GM18526 (cell line): ENCODE results near the gene GHRH.

Experiments used
- POLR2A ChIP-seq: IDR thresholded peaks from 3 replicates; pipeline ENCODE4 v1.6.1; 2011; ENCODE audit not compliant: insufficient read length; ENCODE audit errors: extremely low read depth

Gene GHRH

GRCh38 chr20:37238935-37239451 is 22.6 kb downstream of the GHRH start:
- no peak for TF ChIP-seq POLR2A

GRCh38 chr20:37238426-37238825 is 23.2 kb downstream of the GHRH start:
- no peak for TF ChIP-seq POLR2A

DNA sequence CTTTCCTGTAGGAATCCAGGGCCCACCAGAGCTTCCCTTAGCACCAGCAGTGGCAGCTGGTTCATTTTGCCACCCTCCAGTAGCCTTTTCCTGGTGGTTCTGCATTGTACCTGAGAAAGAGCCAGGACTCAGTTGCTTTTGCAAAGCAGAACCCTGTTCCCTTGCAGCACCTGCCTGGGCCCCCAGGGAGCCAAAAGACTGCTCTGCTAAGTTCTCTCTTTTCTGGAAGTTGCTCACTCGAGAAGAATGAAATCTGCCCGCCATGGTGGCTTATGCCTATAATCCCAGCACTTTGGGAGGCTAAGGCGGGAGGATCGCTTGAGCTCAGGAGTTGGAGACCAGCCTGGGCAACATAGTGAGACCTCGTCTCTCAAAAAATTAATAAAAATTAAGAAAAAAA is 24.0 kb downstream of the GHRH start:
- TF ChIP-seq POLR2A: no peak

DNA sequence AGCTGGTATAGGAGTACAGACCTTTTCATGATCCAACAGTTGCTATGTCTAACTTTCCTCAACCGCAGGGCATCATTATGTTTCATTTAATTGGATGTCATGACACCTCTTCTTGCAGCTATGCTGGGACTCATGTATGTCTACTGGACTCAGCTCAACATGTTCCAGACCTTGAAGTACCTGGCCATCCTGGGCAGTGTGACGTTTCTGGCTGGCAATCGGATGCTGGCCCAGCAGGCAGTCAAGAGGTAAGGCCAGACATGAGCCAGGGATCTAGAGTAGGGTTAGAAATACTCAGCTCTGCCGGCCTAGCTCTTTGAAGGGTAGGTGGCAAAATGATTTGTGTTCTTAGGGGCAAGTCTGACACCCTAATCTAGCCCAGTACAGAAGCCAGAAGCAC is 25.2 kb downstream of the GHRH start:
- no peak for TF ChIP-seq POLR2A

DNA sequence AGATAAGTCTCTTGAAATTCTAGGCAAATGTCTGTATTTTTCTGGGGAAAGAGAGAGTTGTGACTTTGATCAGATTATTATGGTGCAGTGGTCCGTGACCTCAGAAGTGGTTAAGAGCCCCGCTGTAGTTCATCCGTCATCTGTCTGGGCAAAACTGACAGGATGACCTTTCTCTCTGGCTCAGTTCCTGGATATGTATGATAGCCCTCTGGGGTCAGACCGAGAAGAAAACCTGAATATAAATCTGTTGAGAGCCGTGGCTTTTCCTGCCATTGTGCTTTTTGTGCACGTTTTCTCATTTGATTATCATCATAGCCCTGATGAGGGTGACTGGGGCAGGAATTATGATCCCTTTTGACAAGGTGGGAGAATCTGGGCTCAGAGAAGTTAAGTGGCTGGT is 26.5 kb downstream of the GHRH start:
- TF ChIP-seq POLR2A: no peak

- no peak for TF ChIP-seq POLR2A
These were observed 27.4 kb downstream of the GHRH start for GRCh38 chr20:37234254-37234581.

- TF ChIP-seq POLR2A: no peak
These were observed 27.9 kb downstream of the GHRH start for GRCh38 chr20:37233548-37234253.

DNA sequence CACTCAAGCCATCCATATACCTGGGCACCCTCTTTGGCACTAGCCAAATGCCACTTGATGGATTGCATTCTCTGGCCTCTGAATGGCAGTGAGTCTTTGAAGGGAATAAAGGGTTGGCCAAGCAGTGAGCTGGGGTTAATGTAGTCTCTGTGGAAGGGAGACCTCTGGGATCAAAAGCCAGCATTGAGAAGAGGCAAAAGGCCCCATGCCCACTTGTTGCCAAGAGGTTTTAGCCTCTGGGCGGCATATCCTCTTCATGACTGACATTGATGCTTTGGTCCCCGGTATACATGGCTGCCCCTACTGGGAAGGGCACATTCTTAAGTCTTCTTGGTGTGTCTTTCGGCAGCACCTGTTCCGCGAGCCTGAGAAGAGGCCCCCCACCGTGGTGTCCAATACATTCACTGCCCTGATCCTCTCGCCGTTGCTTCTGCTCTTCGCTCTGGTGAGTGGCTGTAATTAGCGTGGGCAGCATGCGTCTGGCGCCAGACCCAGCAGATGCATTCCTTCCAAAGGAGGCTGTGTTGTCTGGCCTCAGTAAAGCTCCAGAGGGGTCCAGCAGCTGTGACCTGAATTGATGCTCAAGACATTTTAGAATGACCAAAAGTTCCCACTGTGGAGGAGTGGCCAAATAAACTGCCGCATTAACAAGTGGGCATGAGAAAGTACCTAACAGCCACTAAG is 29.5 kb downstream of the GHRH start:
- no peak for TF ChIP-seq POLR2A

GRCh38 chr20:37230200-37230599 is 31.4 kb downstream of the GHRH start:
- no peak for TF ChIP-seq POLR2A

- no peak for TF ChIP-seq POLR2A
These were observed 32.3 kb downstream of the GHRH start for GRCh38 chr20:37229357-37229756.

- TF ChIP-seq POLR2A: no peak
These were observed 33.0 kb downstream of the GHRH start for GRCh38 chr20:37228656-37229055.

DNA sequence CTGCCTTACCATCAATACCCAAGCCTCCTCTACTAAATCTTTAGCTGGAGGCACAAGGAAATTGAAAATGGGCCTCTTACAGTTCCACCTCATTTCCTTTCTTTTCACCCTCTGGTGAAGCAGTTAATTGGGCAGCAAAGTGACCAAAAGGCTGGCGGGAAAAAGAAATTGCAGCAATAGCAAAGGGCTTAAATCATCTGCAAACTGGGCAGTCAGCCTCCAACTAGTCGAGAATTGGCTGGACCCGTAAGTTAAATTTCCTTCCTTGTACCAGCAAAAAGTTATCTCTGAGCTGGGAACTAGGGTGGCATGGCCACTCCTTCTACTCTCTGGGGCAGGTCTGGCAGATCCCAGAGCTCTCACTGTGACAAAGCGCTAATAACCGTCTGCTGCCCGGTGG is 33.5 kb downstream of the GHRH start:
- TF ChIP-seq POLR2A: no peak

DNA sequence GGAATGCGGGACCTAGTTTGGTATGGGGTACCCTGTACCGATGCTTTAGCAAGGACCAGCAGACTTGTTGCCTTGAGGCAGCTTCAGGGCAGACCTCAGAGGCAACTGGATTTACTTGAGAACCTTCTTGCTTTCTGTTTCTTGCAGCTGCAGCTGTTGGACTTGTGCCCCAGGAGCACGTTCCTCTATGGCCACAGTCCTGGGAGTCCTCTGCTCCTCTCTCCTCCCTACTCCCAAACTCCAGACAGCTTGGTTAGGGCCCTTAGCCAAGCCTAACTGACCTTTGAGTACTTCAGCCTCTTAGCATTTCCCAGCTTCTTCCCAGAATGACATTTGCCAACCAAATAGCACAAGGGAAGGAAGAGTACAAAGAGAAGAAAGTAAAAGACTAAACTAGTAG is 34.7 kb downstream of the GHRH start:
- TF ChIP-seq POLR2A: no peak

DNA sequence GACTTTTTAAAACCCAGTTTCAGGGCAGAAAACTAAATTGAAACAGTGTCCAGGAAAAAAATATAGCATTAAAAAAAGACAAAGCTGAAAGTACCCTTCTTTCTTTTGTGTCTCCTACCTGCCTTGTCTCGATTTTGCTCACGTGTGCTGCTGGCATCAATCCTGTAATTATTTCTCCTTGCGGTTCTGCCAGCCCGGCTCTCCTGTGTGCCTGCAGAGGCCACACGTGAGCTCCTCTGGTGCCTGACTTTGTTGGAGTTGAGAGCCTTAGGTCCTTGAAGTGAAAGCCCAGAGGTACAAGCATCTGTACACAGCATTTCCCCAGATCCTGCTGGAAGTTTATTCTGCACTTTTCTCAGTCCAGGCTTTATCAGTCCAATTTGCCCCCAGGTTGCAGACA is 36.5 kb downstream of the GHRH start:
- TF ChIP-seq POLR2A: no peak

DNA sequence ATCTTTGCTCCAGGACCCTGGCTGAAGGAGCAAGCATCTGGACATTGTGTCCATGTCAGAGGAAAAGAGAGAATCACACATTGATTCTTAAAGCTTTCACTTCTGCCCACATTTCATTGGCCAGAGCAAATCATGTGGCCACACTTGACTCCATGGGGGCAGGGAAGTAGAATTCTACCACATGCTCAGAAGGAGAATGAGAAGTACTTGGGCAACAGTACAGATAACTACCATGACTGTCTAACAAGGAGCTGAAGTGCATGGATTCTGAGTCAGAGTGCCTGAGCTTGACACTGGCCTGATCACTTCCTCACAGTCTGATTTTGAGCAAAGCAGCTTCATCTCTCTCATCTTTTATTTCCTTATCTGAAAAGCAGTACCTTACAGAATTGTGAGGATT is 38.6 kb downstream of the GHRH start:
- TF ChIP-seq POLR2A: no peak

DNA sequence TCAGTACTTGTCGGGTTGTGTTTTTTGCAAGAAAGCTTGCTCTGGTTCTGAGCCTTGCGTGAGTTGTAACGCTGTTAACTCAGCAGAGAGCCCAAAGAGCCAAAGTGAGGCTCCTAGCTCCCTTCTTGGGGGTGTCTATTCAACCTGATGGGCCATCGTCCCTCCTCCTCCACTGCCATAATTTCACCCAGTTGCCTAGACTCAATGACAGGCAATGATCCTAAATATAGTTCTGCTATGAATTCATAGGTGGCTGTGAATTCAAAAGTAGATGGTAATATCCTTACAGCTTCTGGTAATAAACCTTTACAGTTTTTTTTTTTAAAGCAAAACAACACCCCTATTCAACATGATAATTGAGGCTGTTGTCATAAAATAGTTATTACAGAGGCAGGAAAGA is 39.5 kb downstream of the GHRH start:
- TF ChIP-seq POLR2A: no peak

DNA sequence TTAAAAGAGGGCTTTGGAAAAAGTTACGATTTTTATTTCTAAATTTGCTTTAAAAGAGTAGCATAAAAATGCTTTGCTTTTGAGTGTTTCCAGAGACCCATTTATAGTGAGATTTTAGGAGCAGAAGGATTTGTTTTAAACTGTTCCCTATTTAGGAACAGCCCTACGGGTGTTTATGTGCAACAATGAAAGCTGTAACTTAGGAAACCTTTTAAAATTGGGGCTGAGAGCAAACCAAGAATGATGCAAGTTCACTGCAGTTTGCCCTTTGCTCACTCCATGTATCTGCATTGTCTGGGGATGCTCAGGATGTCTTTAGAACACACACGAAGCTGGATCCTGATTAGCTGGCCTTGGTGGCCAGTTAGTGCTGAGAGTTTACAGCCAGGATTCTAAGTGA is 40.9 kb downstream of the GHRH start:
- no peak for TF ChIP-seq POLR2A
